ENCODE results near the gene LRRK1. TPM values are rescaled to one million over a fixed set of nuclear protein-coding genes. Genes with fewer than 3 reads are reported as not detected.

LRRK1 gene
- total RNA-seq, 1 donor from 2014 or later = 4.8 TPM

DNA sequence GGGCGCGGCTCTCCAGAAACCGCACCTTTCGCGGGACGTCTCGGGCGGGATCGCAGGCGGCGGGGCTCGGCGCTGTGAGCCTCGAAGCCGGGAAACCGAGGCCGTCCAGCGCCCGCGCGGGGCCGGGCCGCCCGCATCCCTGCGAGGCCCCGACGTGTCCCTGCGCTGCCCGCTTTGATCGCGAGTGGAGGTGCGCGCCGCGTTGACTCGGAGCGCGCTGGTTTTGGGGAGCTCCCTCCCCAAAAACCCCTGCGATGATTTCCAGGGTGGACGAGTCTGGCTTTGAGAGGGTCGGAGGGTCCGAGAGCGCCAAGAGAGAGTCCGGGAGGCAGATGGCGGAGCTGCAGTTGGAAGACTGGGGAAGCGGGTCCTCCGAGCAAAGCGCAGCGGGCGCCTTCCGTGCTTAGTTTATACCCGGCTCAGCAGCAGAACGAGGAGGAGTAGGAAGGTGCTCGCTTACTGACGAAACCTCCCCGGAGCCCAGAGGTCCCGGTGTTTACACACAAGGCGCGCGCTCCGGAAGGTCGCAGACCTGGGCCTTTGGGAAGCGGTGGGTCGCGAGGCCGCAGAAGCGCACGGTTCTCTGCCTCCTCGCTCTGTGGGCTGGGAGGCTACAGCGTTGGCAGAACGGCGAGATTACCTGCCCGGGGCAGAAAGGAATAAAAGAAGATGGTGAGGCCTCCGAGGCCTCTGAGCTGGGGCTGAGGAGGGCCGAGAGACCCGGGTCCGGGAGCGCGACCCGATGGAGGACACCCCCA, 38.8 kb upstream of the LRRK1 start:
- TF ChIP-seq, protein P1, sequence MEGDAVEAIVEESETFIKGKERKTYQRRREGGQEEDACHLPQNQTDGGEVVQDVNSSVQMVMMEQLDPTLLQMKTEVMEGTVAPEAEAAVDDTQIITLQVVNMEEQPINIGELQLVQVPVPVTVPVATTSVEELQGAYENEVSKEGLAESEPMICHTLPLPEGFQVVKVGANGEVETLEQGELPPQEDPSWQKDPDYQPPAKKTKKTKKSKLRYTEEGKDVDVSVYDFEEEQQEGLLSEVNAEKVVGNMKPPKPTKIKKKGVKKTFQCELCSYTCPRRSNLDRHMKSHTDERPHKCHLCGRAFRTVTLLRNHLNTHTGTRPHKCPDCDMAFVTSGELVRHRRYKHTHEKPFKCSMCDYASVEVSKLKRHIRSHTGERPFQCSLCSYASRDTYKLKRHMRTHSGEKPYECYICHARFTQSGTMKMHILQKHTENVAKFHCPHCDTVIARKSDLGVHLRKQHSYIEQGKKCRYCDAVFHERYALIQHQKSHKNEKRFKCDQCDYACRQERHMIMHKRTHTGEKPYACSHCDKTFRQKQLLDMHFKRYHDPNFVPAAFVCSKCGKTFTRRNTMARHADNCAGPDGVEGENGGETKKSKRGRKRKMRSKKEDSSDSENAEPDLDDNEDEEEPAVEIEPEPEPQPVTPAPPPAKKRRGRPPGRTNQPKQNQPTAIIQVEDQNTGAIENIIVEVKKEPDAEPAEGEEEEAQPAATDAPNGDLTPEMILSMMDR (IDR thresholded peaks at IDR 0.05; ENCODE audit: unreplicated experiment) = no peak
- Mint-ChIP-seq H3K27me3 (ENCODE audit: unreplicated experiment) (peaks cover 12% of the 10 kb centered on the region), H3K9me3 (ENCODE audit: unreplicated experiment) (no peaks in the 10 kb centered on the region), H3K4me1 (ENCODE audit: unreplicated experiment) (peaks cover 13% of the 10 kb centered on the region), H3K36me3 (ENCODE audit: low read depth, unreplicated experiment) (no peaks in the 10 kb centered on the region), H3K4me3 (ENCODE audit: unreplicated experiment) (peak overlapping the region; percentile 87), H3K27ac (ENCODE audit: unreplicated experiment) (peak overlapping the region; percentile 9)
- DNase-seq (ENCODE audit: low spot score) = peak; percentile 30

DNA sequence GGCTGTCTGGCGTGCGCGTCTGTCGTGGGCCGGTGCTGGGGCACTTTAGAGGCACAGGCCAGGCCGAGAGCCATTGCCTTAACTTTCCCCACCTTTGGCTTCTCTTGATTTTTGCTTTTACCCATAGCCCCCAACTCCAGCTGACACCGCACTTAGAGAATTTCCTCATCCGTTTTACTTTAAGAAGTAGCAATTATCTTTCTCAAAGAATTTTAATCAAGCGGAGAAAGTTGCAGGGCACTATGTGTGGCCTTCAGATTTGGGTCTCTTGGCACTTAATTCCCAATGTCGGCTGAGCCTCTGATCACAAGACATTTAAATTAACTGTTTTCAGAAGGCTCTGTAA, 38.3 kb upstream of the LRRK1 start:
- DNase-seq (ENCODE audit: low spot score) = no peak
- TF ChIP-seq, protein P1 (IDR thresholded peaks at IDR 0.05; ENCODE audit: unreplicated experiment) = no peak
- H3K36me3 Mint-ChIP-seq (ENCODE audit: low read depth, unreplicated experiment) = no peaks in the 10 kb centered on the region
- peaks cover 13% of the 10 kb centered on the region for H3K4me1 Mint-ChIP-seq (ENCODE audit: unreplicated experiment)
- H3K27me3 Mint-ChIP-seq (ENCODE audit: unreplicated experiment) = peaks cover 12% of the 10 kb centered on the region
- no peaks in the 10 kb centered on the region for H3K9me3 Mint-ChIP-seq (ENCODE audit: unreplicated experiment)
- H3K27ac Mint-ChIP-seq (ENCODE audit: unreplicated experiment) = peak overlapping the region; percentile 9
- peak overlapping the region; percentile 87 for H3K4me3 Mint-ChIP-seq (ENCODE audit: unreplicated experiment)

DNA sequence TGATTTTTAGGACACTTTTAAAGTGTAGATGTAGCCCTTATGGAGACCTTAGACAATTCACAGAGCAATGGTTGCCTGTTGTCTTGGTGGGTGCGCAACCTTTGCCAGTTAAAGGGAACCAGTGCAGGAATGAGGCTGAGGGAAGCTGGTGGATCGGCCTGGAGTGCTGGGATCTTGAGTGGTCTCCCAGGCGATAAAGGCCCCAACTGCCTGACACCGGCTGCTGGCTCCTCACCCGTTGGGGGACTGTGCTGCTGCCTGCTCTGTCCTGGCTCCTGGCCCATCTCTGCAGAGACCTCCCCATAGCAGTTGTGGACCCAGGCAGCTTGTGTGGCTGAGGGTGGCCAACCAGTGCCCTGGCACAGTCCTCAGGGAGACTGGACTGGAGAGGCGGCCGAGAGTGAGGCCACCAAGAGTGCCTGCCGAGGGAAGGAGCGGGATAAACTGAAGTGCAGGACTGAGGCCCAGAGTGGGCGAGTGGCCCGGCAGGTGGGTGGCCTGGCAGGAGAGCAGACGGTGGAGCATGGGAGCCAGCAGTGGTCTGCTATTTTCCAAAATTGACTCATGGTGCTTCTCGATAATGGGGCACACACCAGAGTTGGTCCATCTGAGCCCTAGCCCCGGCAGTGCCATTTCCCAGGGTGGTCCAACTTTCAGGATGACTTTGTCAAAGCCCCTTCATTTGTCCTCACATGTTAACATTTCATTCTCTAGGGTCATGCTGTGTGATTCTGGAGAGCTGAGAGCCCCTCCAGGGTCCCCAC, 37.4 kb upstream of the LRRK1 start:
- H3K4me3 Mint-ChIP-seq (ENCODE audit: unreplicated experiment) = no peak overlapping the region
- DNase-seq (ENCODE audit: low spot score) = no peak
- no peaks in the 10 kb centered on the region for H3K9me3 Mint-ChIP-seq (ENCODE audit: unreplicated experiment)
- H3K27me3 Mint-ChIP-seq (ENCODE audit: unreplicated experiment) = peaks cover 12% of the 10 kb centered on the region
- H3K36me3 Mint-ChIP-seq (ENCODE audit: low read depth, unreplicated experiment) = no peaks in the 10 kb centered on the region
- no peak overlapping the region for H3K27ac Mint-ChIP-seq (ENCODE audit: unreplicated experiment)
- peaks cover 13% of the 10 kb centered on the region for H3K4me1 Mint-ChIP-seq (ENCODE audit: unreplicated experiment)
- TF ChIP-seq, protein P1 (IDR thresholded peaks at IDR 0.05; ENCODE audit: unreplicated experiment) = no peak

DNA sequence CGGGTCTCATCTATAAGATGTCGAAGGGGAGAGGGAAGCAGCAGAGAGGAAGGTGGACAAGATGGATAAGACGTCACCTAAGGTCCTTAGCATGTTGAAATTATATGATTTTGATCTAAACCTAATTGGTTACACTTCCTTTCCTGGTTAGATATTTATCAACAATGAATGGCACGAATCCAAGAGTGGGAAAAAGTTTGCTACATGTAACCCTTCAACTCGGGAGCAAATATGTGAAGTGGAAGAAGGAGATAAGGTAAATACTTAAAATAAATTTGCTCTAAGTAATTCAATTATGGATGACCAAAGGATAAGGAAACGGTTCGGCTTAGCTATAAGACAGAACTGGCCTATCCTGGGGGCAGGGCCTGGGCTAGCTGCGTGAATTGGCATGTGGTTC, 34.0 kb upstream of the LRRK1 start:
- H3K9me3 Mint-ChIP-seq (ENCODE audit: unreplicated experiment) = no peaks in the 10 kb centered on the region
- no peak overlapping the region for H3K4me3 Mint-ChIP-seq (ENCODE audit: unreplicated experiment)
- H3K27me3 Mint-ChIP-seq (ENCODE audit: unreplicated experiment) = peaks cover 8% of the 10 kb centered on the region
- H3K4me1 Mint-ChIP-seq (ENCODE audit: unreplicated experiment) = peaks cover 7% of the 10 kb centered on the region
- H3K36me3 Mint-ChIP-seq (ENCODE audit: low read depth, unreplicated experiment) = no peaks in the 10 kb centered on the region
- no peak for DNase-seq (ENCODE audit: low spot score)
- no peak overlapping the region for H3K27ac Mint-ChIP-seq (ENCODE audit: unreplicated experiment)
- TF ChIP-seq, protein P1 (IDR thresholded peaks at IDR 0.05; ENCODE audit: unreplicated experiment) = no peak

DNA sequence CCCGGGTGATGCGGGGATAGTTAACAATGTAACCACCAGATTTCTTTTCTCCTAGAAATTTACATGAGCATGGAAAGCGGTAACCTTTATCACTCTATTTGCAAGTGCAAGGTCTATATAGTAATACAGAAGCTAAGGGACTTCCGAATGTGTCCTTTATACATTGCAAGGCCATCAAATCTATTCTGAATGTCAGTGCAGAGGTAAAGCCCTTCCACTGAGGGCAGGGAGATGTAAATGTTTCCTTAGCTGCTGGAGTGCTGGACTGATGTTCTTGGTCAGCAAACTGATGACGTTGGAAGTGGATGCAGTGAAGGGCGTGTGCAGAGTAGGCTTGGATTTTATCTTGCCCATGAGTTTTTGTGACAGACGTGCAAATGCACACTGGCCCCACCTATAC, 33.3 kb upstream of the LRRK1 start:
- H3K27me3 Mint-ChIP-seq (ENCODE audit: unreplicated experiment) = peaks cover 7% of the 10 kb centered on the region
- no peak overlapping the region for H3K4me3 Mint-ChIP-seq (ENCODE audit: unreplicated experiment)
- no peak overlapping the region for H3K27ac Mint-ChIP-seq (ENCODE audit: unreplicated experiment)
- H3K4me1 Mint-ChIP-seq (ENCODE audit: unreplicated experiment) = peaks cover 3% of the 10 kb centered on the region
- TF ChIP-seq, protein P1 (IDR thresholded peaks at IDR 0.05; ENCODE audit: unreplicated experiment) = no peak
- H3K36me3 Mint-ChIP-seq (ENCODE audit: low read depth, unreplicated experiment) = no peaks in the 10 kb centered on the region
- H3K9me3 Mint-ChIP-seq (ENCODE audit: unreplicated experiment) = no peaks in the 10 kb centered on the region
- DNase-seq (ENCODE audit: low spot score) = no peak

All from endothelial cell (in vitro differentiated cells).